ENCODE results near the gene AHDC1. TPM values are rescaled to one million over a fixed set of nuclear protein-coding genes. Genes with fewer than 3 reads are reported as not detected.

The AHDC1 gene
- total and polyA plus RNA-seq, 2 of the 13 experiments (the other 11 are each of a cell fraction or from before 2014, with no cell fraction given), result 1.0 to 2.7 TPM

DNA sequence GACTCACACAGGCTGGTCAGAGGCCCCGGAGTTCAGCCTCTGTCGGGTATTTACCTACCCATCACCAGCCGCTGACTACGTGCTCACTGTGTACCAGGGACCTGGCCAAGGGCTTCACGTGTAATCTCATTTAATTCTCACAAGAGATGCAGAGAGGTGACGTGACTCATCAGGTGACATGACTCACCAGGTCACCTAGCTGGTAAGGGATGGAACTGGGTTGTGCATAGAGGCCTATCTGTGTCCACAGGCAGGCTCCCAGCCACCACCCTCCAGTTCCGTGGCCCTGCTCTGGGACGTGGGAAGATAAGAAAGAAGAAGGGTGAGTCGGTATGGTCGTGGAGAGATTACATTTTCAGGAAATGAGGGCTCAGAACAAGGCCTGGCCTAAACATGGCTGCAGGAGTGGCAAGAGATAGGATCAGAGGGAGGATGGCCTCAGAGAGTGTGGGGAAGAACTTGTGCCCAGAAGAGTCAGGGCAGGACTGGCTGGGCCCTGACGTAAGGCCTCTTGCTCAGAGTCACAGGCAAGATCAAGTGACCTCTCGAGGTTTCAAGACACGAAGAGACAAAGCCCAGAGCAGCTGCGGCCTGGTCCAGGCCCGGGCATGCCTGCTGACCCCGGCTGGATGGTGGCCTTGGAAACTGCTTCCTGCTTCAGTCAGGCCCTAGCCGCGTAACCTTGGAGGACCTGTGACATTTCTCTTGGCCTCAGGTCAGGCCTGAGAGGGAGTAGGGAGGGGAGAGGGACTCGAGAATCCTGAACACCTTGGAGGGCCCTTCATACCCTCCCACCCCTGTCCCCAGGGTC is 61.3 kb downstream of the AHDC1 start (continued):
- no peak for TF ChIP-seq ZFP36 (IDR thresholded peaks at IDR 0.05; ENCODE audit: borderline replicate concordance, low read depth, low read length, partially characterized antibody)
- 0 out of 2 replicates have a peak, but pooled peaks have one; percentile 43 for TF ChIP-seq ZNF383 (CRISPR knock-in tag; IDR thresholded peaks at IDR 0.05; ENCODE audit: borderline replicate concordance)
- TF ChIP-seq NFKB2 (CRISPR knock-in tag; IDR thresholded peaks at IDR 0.05; ENCODE audit: borderline replicate concordance), result peak; percentile 40; the same call in 1 of the 2 replicates
- no peak for TF ChIP-seq ZNF776 (CRISPR knock-in tag; IDR thresholded peaks at IDR 0.05)
- TF ChIP-seq, protein P1, sequence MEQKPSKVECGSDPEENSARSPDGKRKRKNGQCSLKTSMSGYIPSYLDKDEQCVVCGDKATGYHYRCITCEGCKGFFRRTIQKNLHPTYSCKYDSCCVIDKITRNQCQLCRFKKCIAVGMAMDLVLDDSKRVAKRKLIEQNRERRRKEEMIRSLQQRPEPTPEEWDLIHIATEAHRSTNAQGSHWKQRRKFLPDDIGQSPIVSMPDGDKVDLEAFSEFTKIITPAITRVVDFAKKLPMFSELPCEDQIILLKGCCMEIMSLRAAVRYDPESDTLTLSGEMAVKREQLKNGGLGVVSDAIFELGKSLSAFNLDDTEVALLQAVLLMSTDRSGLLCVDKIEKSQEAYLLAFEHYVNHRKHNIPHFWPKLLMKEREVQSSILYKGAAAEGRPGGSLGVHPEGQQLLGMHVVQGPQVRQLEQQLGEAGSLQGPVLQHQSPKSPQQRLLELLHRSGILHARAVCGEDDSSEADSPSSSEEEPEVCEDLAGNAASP (CRISPR knock-in tag; IDR thresholded peaks at IDR 0.05; ENCODE audit: borderline replicate concordance), result peak; percentile 74; the same call in 1 of the 2 replicates
- TF ChIP-seq ZNF569 (CRISPR knock-in tag; IDR thresholded peaks at IDR 0.05; ENCODE audit: borderline replicate concordance), result no peak
- TF ChIP-seq SMAD3 (CRISPR knock-in tag; IDR thresholded peaks at IDR 0.05), result no peak
- no peak for TF ChIP-seq AKAP8 (CRISPR knock-in tag; IDR thresholded peaks at IDR 0.05)
- TF ChIP-seq ZNF589 (CRISPR knock-in tag; conservative IDR thresholded peaks at IDR 0.05), result peak; percentile 58; the same call in 1 of the 2 replicates
- TF ChIP-seq PHF5A (CRISPR knock-in tag; IDR thresholded peaks at IDR 0.05; ENCODE audit: low read depth, unreplicated experiment), result no peak
- no peak for TF ChIP-seq HNRNPH1 (optimal IDR thresholded peaks at IDR 0.05; ENCODE audit: low read depth, low read length)
- 0 out of 2 replicates have a peak, but pooled peaks have one; percentile 36 for TF ChIP-seq ESRRA (CRISPR knock-in tag; IDR thresholded peaks at IDR 0.05; ENCODE audit: low read depth)
- TF ChIP-seq CAMTA2 (CRISPR knock-in tag; IDR thresholded peaks at IDR 0.05; ENCODE audit: borderline replicate concordance), result no peak
- no peak for TF ChIP-seq ZFAT (CRISPR knock-in tag; conservative IDR thresholded peaks at IDR 0.05)
- no peak for TF ChIP-seq AGO1 (IDR thresholded peaks at IDR 0.05; ENCODE audit: low read depth, low read length, poor library complexity, severe bottlenecking)
- TF ChIP-seq, protein P2, sequence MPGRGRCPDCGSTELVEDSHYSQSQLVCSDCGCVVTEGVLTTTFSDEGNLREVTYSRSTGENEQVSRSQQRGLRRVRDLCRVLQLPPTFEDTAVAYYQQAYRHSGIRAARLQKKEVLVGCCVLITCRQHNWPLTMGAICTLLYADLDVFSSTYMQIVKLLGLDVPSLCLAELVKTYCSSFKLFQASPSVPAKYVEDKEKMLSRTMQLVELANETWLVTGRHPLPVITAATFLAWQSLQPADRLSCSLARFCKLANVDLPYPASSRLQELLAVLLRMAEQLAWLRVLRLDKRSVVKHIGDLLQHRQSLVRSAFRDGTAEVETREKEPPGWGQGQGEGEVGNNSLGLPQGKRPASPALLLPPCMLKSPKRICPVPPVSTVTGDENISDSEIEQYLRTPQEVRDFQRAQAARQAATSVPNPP (CRISPR knock-in tag; IDR thresholded peaks at IDR 0.05), result no peak
- TF ChIP-seq, protein P3, sequence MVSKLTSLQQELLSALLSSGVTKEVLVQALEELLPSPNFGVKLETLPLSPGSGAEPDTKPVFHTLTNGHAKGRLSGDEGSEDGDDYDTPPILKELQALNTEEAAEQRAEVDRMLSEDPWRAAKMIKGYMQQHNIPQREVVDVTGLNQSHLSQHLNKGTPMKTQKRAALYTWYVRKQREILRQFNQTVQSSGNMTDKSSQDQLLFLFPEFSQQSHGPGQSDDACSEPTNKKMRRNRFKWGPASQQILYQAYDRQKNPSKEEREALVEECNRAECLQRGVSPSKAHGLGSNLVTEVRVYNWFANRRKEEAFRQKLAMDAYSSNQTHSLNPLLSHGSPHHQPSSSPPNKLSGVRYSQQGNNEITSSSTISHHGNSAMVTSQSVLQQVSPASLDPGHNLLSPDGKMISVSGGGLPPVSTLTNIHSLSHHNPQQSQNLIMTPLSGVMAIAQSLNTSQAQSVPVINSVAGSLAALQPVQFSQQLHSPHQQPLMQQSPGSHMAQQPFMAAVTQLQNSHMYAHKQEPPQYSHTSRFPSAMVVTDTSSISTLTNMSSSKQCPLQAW (CRISPR knock-in tag; IDR thresholded peaks at IDR 0.05), result peak; percentile 90
- no peak for TF ChIP-seq ZNF737 (CRISPR knock-in tag; IDR thresholded peaks at IDR 0.05; ENCODE audit: borderline replicate concordance)
- 0 out of 2 replicates have a peak, but pooled peaks have one; percentile 43 for TF ChIP-seq KAT7 (CRISPR knock-in tag; IDR thresholded peaks at IDR 0.05; ENCODE audit: borderline replicate concordance)
- no peak; the same call in 1 of the 2 replicates for TF ChIP-seq JDP2 (CRISPR knock-in tag; IDR thresholded peaks at IDR 0.05; ENCODE audit: borderline replicate concordance)
- TF ChIP-seq THYN1 (CRISPR knock-in tag; IDR thresholded peaks at IDR 0.05; ENCODE audit: borderline replicate concordance, low read depth), result 0 out of 2 replicates have a peak, but pooled peaks have one; percentile 53
- no peak for TF ChIP-seq MAF1 (CRISPR knock-in tag; IDR thresholded peaks at IDR 0.05; ENCODE audit: borderline replicate concordance)
- TF ChIP-seq, protein P4, sequence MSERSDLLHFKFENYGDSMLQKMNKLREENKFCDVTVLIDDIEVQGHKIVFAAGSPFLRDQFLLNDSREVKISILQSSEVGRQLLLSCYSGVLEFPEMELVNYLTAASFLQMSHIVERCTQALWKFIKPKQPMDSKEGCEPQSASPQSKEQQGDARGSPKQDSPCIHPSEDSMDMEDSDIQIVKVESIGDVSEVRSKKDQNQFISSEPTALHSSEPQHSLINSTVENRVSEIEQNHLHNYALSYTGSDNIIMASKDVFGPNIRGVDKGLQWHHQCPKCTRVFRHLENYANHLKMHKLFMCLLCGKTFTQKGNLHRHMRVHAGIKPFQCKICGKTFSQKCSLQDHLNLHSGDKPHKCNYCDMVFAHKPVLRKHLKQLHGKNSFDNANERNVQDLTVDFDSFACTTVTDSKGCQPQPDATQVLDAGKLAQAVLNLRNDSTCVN (CRISPR knock-in tag; IDR thresholded peaks at IDR 0.05; ENCODE audit: borderline replicate concordance), result no peak
- 0 out of 2 replicates have a peak, but pooled peaks have one; percentile 62 for TF ChIP-seq ERF (CRISPR knock-in tag; IDR thresholded peaks at IDR 0.05)

Data from HepG2 (cell line).